Measurements from ENCODE around the gene RTEL1.
"Not testable (repeated sequence)": the region's sequence is repeated elsewhere in the genome, so short reads cannot be mapped to it uniquely, and the experiment has no call there.

RTEL1 gene

GRCh38 chr20:63657937-63658748, at the start of gene RTEL1:
RTEL1 (plus strand) TSS chr20:63658312; CDS start chr20:63659403, 1,091 bp downstream.
- DNase-seq (ENCODE audit: low spot score): peak; percentile 97
- no peak for TF ChIP-seq CTCF (IDR thresholded peaks at IDR 0.05; ENCODE audit: extremely low read depth, missing control alignments)

DNA sequence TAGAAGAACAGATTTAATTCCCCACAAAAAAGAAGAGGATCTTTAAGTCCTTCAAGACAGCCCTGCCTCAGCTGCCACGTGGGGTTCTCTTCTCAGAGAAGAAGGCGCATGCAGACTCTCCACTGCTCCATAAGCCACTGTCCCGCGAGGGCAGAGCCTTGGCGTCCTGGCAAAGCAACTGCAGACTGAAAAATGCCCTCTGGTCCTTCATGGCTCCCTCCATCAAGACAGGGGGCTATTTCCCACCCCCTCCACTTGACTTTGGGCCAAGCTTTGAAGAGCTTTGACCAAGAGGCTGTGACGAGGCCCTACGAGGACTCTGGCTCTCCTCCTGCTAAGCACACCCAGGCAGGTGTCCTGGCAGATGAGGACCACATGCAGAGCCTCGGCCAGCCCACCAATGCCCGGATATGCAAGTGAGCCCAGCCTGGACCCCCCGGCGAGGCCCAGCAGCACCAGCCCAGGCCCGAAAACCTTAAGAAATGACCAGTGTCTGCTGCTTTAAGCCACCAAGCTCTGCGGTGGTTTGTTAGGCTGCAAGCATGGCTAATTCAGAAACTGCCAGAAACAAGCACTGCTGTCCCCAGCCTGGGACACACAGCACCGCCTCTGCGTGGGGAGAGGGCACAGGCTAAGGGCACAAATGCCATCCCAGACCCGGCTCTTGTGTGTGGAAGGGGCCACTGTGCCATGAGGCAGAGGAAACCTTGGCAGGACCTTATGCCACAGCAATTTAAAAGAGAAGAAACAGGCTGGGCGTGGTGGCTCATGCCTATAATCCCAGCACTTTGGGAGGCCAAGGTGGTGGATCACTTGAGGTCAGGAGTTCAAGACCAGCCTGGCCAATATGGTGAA, 47.3 kb upstream of the RTEL1 start:
- DNase-seq (ENCODE audit: low spot score): no peak
- no peak for TF ChIP-seq CTCF (IDR thresholded peaks at IDR 0.05; ENCODE audit: extremely low read depth, missing control alignments)

- TF ChIP-seq CTCF (IDR thresholded peaks at IDR 0.05; ENCODE audit: extremely low read depth, missing control alignments): no peak
These were observed 46.5 kb upstream of the RTEL1 start for GRCh38 chr20:63611646-63612045.

DNA sequence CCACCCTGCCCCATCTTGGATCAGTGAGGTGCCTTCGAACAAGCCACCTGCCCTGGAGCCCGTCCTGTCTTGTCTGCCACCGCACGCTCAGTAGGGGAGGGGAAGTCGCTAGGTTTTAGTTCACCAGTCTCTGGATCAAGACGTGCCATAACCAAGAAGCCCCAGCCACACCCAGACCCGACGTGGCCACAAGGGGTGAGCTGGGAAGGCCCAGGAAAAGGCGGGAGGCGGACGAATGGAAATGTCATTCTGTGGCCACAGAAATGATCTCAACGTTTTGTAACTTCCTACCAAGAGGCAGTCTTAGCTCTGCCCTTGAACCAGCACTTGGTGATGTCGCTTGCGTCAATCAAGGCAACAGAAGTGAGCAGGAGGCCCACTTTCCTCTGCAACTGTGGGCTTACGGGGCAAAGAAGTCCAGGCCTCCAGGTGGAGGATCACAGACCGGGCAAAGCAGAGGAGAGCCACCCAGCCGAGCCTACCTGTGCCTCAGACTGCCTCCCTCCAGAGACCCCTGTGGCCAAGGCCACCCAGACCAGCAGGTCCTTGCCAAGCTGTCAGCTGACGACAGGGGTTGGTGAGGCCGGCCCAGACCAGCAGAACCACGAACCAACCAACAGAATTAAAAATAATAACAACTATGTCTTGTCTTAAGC, 45.7 kb upstream of the RTEL1 start:
- no peak for DNase-seq (ENCODE audit: low spot score)
- TF ChIP-seq CTCF (IDR thresholded peaks at IDR 0.05; ENCODE audit: extremely low read depth, missing control alignments): no peak

More at GRCh38 chr20:63611646-63612045, 46.5 kb upstream of the RTEL1 start:
- no peak for DNase-seq (ENCODE audit: low spot score)

DNA sequence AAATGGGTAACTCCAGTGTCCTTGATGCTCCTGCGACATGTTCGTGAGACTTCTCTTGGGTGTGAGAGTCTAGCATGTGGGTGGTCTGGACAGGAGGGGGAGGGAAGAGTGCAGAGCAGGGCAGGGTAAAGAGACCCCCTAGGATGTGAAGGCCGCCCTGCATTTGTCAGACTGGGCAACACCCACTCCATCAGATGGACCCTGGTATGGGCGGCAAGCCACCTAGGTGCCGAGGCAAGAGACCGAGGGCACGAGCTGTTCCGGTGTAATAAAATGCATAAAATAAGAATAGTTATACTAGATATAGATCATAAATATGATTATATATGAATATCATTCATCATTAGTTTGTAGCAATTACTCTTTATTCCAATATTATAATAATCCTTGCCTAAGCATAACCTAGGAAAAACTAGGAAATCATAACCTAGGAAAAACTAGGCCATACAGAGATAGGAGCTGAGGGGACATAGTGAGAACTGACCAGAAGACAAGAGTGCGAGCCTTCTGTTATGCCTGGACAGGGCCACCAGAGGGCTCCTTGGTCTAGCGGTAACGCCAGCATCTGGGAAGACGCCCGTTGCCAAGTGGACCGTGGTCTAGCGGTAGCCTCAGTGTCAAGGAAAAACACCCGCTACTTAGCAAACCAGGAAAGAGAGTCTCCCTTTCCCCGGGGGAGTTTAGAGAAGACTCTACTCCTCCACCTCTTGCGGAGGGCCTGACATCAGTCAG, 44.1 kb upstream of the RTEL1 start:
- DNase-seq (ENCODE audit: low spot score): not testable (repeated sequence)

DNA sequence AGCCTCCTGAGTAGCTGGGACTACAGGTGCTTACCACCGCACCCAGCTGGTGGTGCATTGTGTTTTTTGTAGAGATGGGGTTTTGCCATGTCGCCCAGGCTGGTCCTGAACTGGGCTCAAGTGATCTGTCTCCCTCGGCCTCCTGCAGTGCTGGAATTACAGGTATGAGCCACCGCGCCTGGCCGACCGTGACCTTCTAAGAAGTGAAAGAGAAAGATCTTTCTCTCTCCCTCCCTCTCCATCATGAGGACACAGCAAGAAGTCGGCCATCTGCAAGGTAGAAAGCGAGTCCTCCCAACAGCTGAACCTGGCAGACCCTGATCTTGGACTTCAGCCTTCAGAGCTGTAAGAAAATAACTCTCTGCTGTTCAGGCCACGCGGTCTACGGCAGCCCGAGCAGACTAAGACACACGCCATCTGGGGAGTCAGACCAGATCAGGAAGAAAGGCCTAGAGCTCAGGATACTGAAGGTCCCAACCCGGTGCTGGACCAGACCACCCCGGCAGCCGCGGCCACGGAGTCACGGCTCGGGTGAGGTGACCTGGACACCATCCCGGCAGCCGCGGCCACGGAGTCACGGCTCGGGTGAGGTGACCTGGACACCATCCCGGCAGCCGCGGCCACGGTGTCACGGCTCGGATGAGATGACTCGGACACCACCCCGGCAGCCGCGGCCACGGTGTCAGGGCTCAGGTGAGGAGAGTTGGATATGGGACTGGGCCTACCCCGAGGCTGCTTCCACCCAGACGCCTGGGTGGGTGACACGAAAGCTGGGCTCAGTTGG, 40.8 kb upstream of the RTEL1 start:
- no peak for TF ChIP-seq CTCF (IDR thresholded peaks at IDR 0.05; ENCODE audit: extremely low read depth, missing control alignments)

DNA sequence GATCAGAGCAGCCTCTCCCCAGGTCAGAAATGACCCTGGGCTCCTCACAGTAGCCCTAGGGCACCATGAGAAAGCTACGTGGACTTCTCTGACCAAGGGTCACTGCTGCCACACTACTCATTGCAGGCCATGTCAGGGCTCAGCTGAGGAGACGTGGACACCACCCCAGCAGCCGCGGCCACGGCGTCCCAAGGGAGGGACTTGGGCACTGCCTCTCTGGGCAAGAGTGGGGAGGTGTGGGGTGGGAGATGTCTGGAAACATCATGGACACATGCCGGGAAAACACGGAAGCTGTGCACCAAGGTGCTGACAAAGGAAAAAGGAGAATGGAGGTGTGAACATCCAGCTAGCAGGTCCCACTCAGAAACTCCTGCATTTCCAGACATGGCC, 40.2 kb upstream of the RTEL1 start:
- no peak for DNase-seq (ENCODE audit: low spot score)

More for the DNA sequence above, 40.8 kb upstream of the RTEL1 start:
- DNase-seq (ENCODE audit: low spot score): no peak

More for the DNA sequence above, 40.2 kb upstream of the RTEL1 start:
- TF ChIP-seq CTCF (IDR thresholded peaks at IDR 0.05; ENCODE audit: extremely low read depth, missing control alignments): no peak
